WI38 (cell line): Measurements from ENCODE around the gene PSMG2.

ENCODE experiments used
- H3K4me3 ChIP-seq: 2 replicates; pipeline ENCODE4 v1.5.1; 2011; ENCODE audit warnings: low read depth, mild to moderate bottlenecking, control low read depth, low read length
- CTCF ChIP-seq: IDR thresholded peaks from 2 replicates; pipeline ENCODE4 v1.5.1; 2012; ENCODE audit warnings: low read depth, mild to moderate bottlenecking, control low read depth, low read length

The PSMG2 gene

GRCh38 chr18:12745095-12745795, 42.4 kb downstream of the PSMG2 start:
- no peak for TF ChIP-seq CTCF
- no peak overlapping the region for H3K4me3 ChIP-seq

GRCh38 chr18:12747530-12748315, 44.9 kb downstream of the PSMG2 start:
- TF ChIP-seq CTCF, result no peak

DNA sequence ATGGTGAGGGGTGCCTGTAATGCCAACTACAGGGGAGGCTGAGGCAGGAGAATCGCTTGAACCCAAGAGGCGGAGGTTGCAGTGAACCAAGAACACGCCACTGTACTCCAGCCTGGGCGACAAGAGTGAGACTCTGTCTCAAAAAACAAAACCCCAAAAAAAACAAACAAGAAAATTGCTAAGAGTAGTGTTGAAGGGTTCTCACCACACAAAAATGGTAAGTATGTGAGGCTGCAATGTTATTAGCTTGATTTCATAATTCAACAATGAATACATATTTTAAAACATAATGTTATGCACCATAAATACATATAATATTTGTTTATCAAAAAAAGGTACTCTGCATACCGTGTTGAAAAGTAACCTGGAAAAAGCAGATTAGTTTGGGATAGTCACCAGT, 45.8 kb downstream of the PSMG2 start:
- H3K4me3 ChIP-seq, result no peak overlapping the region
- TF ChIP-seq CTCF, result no peak

More at GRCh38 chr18:12747530-12748315, 44.9 kb downstream of the PSMG2 start:
- no peak overlapping the region for H3K4me3 ChIP-seq

GRCh38 chr18:12749121-12749520, 46.3 kb downstream of the PSMG2 start:
- TF ChIP-seq CTCF, result no peak
- H3K4me3 ChIP-seq, result no peak overlapping the region

DNA sequence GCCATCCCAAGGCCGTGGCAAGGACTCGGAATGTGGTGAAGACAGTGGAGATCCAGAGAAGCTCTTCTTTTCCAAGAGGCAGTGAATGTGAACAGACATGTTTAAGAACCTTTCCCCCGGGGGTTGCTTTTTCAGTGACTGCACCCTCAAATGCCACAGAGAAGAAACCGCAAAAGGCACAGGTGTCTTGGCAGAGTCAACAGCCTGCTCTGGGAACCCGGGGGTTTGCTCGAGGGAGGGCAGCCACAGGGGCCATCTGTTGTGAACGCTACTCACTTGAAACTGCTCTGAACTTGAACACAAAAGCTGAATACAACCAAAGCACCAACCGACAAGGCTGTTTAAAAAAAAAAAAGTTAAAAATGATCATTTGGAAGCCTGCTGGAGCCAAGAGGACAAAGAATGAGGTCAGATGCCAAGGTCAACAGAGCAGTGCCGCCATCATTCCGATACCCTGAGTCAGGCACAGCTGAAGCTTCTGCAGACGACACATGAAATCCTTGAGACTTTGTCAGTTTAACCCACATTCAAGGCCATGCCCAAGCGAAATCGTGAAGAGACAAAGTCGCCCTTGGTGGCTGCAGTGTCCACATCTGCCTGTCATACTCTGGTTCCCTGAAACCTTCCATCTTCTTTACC, 47.4 kb downstream of the PSMG2 start:
- H3K4me3 ChIP-seq, result no peak overlapping the region
- TF ChIP-seq CTCF, result no peak

DNA sequence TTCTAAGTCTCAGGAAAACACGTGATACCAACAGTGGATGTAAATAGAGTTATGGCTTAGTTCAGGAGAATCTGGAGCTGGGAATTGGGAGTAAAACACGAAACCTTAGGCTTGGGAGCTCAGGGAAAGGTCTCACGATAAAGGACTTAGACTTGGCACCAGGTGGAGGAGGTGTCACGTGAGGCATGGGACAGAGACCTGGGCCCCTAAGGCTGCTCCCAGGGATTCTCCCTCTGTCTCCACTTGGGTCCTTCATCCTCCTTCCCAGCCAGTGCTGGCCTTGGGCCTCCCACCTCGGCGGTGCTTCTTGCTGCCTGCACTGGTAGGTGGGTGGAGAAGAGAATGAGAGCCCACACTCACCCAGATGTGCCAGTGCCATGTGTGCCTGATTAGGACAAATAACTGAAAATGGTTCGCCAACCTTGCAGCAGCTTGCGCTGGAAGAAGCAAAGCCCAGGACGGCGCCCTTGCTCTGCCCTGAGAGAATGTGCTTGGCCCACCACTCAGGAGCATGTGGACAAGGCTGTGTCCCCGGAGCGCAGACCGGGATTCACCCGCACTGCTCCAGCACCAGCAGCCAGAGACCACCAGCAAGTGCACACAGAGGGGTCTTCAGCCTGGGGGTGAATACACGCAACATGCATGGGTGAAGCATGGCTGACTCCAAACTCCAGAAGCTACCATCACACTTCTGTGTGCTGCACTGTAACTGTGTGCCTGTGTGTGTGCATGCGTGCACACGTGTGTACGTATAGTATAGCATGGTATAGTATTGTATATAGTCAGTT, 48.1 kb downstream of the PSMG2 start:
- H3K4me3 ChIP-seq, result no peak overlapping the region
- TF ChIP-seq CTCF, result no peak
